HEK293 (cell line): ENCODE results near the gene IDH3A.
A peak's percentile ranks its signal among the peaks of the same experiment; 100 is the strongest.

Experiments
- CTCF ChIA-PET: fragments of 350-600 bp; formaldehyde crosslinking; extraction: SDS; loops from one replicate; lab custom pipeline; 2021; ENCODE audit warnings: antibody characterized with exemption; lab: Yijun Ruan, JAX
- POLR2A ChIA-PET: fragments of 300-600 bp; formaldehyde crosslinking; extraction: SDS; loops from one replicate; lab custom pipeline; 2020; ENCODE audit warnings: antibody characterized with exemption, inconsistent platforms; lab: Yijun Ruan, JAX
- H3K27ac ChIP-seq: fragments of 200-500 bp; sonication (Bioruptor generic); 2 replicates; pipeline ENCODE4 v1.5.1; 2014; ENCODE audit warnings: low read depth, low read length, control low read depth, inconsistent platforms; ENCODE audit errors: extremely low read depth
- H3K36me3 ChIP-seq, 2 experiments: fragments of 200-500 bp in 1 of 2; sonication (Bioruptor generic) in 1 of 2; 1 replicate in 1 of 2; 2 replicates in 1 of 2; pipeline ENCODE4 v1.5.1; 2014 to 2017; ENCODE audit warnings: inconsistent platforms in 2 of 2, low read length in 2 of 2; ENCODE audit not compliant: control insufficient read depth in 2 of 2, insufficient read depth in 1 of 2
- H3K4me1 ChIP-seq: fragments of 200-500 bp; sonication (Bioruptor generic); 2 replicates; pipeline ENCODE4 v1.5.1; 2014; ENCODE audit warnings: mild to moderate bottlenecking, low read length, inconsistent platforms; ENCODE audit not compliant: control insufficient read depth, insufficient read depth
- H3K4me3 ChIP-seq: 2 replicates; pipeline ENCODE4 v1.5.1; 2011; ENCODE audit warnings: low read depth, mild to moderate bottlenecking, control low read depth, low read length, moderate library complexity
- H3K9me3 ChIP-seq: fragments of 200-500 bp; sonication (Bioruptor generic); 2 replicates; pipeline ENCODE4 v1.5.1; 2014; ENCODE audit warnings: low read depth, low read length, inconsistent platforms; ENCODE audit not compliant: control insufficient read depth, insufficient read depth
- GLI2 ChIP-seq: fragments of 450-650 bp; formaldehyde crosslinking; IDR thresholded peaks from 2 replicates; pipeline ENCODE4; 2017; ENCODE audit warnings: missing biosample characterization, missing genetic modification characterization, low read depth, borderline replicate concordance
- GLI4 ChIP-seq: fragments of 450-650 bp; formaldehyde crosslinking; IDR thresholded peaks from 2 replicates; pipeline ENCODE4 v1.5.1; 2016; ENCODE audit warnings: missing biosample characterization, missing genetic modification characterization
- IKZF3 ChIP-seq: fragments of 450-650 bp; IDR thresholded peaks from 2 replicates; pipeline ENCODE4 v1.5.0; 2018; ENCODE audit warnings: missing biosample characterization, mild to moderate bottlenecking, missing genetic modification characterization, moderate library complexity
- PRDM4 ChIP-seq: fragments of 450-650 bp; formaldehyde crosslinking; IDR thresholded peaks from 2 replicates; pipeline ENCODE4 v1.5.1; 2017; ENCODE audit warnings: missing biosample characterization, missing genetic modification characterization
- ZIC2 ChIP-seq: fragments of 450-650 bp; formaldehyde crosslinking; IDR thresholded peaks from 2 replicates; pipeline ENCODE4 v1.5.1; 2016; ENCODE audit warnings: missing biosample characterization, missing genetic modification characterization
- ZNF133 ChIP-seq: fragments of 450-650 bp; formaldehyde crosslinking; IDR thresholded peaks from 2 replicates; pipeline ENCODE4 v1.5.1; 2016; ENCODE audit warnings: missing biosample characterization, missing genetic modification characterization
- ZNF174 ChIP-seq: fragments of 450-650 bp; formaldehyde crosslinking; IDR thresholded peaks from 2 replicates; pipeline ENCODE4 v1.5.0; 2017; ENCODE audit warnings: missing biosample characterization, mild to moderate bottlenecking, missing genetic modification characterization
- ZNF2 ChIP-seq: fragments of 450-650 bp; formaldehyde crosslinking; IDR thresholded peaks from 2 replicates; pipeline ENCODE4 v1.5.1; 2016; ENCODE audit warnings: missing biosample characterization, missing genetic modification characterization
- ZNF311 ChIP-seq: fragments of 450-650 bp; formaldehyde crosslinking; IDR thresholded peaks from 2 replicates; pipeline ENCODE4 v1.5.1; 2017; ENCODE audit warnings: missing biosample characterization, missing genetic modification characterization, borderline replicate concordance
- ZSCAN16 ChIP-seq: fragments of 450-650 bp; formaldehyde crosslinking; IDR thresholded peaks from 2 replicates; pipeline ENCODE4 v1.5.1; 2016; ENCODE audit warnings: missing biosample characterization, missing genetic modification characterization
- ZSCAN18 ChIP-seq: fragments of 450-650 bp; formaldehyde crosslinking; IDR thresholded peaks from 2 replicates; pipeline ENCODE4 v1.5.1; 2016; ENCODE audit warnings: missing biosample characterization, missing genetic modification characterization
- TF ChIP-seq, protein P1 (sequence below): fragments of 450-650 bp; formaldehyde crosslinking; IDR thresholded peaks from 2 replicates; pipeline ENCODE4 v1.5.1; 2016; ENCODE audit warnings: missing biosample characterization, missing genetic modification characterization

Gene IDH3A

GRCh38 chr15:78205856-78206255, 56.7 kb downstream of the IDH3A start:
- Histone ChIP-seq H3K27ac (no peak overlapping the region), H3K36me3 (no peaks in the 10 kb centered on the region), H3K9me3 (no peaks in the 10 kb centered on the region), H3K4me1 (no peaks in the 10 kb centered on the region), H3K4me3 (no peak overlapping the region)
- TF ChIP-seq ZNF2 (tag by site-specific recombination): no peak
- TF ChIP-seq, protein P1, sequence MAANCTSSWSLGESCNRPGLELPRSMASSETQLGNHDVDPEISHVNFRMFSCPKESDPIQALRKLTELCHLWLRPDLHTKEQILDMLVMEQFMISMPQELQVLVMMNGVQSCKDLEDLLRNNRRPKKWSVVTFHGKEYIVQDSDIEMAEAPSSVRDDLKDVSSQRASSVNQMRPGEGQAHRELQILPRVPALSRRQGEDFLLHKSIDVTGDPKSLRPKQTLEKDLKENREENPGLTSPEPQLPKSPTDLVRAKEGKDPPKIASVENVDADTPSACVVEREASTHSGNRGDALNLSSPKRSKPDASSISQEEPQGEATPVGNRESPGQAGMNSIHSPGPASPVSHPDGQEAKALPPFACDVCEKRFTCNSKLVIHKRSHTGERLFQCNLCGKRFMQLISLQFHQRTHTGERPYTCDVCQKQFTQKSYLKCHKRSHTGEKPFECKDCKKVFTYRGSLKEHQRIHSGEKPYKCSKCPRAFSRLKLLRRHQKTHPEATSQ: no peak
- ChIA-PET CTCF (interaction anchor here (0.6 to 2.8 kb wide), 3 partner anchors 10 to 35 kb away, joined by 3 to 33 read pairs (median 5); no protein-coding TSS in a partner anchor), POLR2A (no interaction called here)

DNA sequence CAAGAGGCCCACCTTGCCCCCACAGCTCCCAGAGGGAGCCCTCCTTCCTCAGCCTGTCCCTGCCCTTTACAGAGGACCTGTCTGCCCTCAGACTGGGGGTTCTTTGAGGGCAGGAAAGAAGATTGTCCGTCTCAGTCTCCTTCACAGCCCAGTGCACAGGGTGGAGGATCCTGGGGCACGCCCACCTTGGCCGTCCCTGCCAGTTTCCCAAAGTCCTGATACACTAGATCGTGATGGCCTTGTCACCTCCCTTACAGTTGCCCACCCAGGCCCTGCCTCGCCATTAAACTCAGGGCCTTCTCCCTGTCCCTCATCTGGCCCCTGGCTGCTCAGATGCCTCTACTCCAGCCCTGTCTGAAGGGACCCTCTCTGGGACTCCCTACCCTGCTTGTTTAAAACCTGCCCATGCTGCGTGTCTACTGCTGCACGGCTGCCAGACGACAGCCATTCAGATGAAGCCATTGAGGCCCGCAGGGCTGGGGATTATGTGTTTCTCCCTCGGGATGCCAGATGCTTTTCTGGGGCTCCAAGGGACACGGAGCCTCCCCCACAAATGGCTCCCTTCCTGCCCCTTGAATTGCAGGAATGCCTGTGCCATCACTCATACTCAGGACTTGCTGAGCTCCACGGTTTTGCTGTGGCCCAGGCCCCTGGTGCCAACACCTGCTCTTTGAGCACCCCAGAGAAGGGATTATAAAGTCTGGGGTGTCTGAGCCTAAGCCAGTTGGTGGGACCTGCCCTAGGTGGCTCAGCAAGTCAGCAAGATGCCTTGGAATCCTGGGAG, 57.4 kb downstream of the IDH3A start:
- Histone ChIP-seq H3K36me3 (no peaks in the 10 kb centered on the region), H3K9me3 (no peaks in the 10 kb centered on the region), H3K27ac (no peak overlapping the region), H3K4me1 (no peaks in the 10 kb centered on the region), H3K4me3 (no peak overlapping the region)
- TF ChIP-seq ZIC2 (tag by site-specific recombination) (0 out of 2 replicates have a peak, but pooled peaks have one; percentile 23), ZSCAN18 (no peak), ZNF311 (no peak), ZNF133 (no peak), GLI2 (tag by site-specific recombination) (no peak), ZSCAN16 (no peak)
- ChIA-PET POLR2A (no interaction called here), CTCF (interaction anchor here (0.6 to 2.8 kb wide), 7 partner anchors 10 to 94 kb away, joined by 3 to 33 read pairs (median 4); no protein-coding TSS in a partner anchor)

GRCh38 chr15:78207110-78207458, 57.9 kb downstream of the IDH3A start:
- Histone ChIP-seq H3K27ac (no peak overlapping the region), H3K9me3 (no peaks in the 10 kb centered on the region), H3K4me3 (no peak overlapping the region), H3K36me3 (no peaks in the 10 kb centered on the region), H3K4me1 (peaks cover 2% of the 10 kb centered on the region)
- no peak for TF ChIP-seq PRDM4
- TF ChIP-seq IKZF3 (tag by site-specific recombination): no peak
- TF ChIP-seq GLI4 (tag by site-specific recombination): no peak
- TF ChIP-seq ZNF174: no peak
- ChIA-PET POLR2A (no interaction called here), CTCF (interaction anchor here (0.8 to 1.5 kb wide), 5 partner anchors 11 to 94 kb away, joined by 3 to 7 read pairs (median 4); no protein-coding TSS in a partner anchor)
